H1 (cell line): ENCODE data around the gene PEX14. TPM values are rescaled to one million over a fixed set of nuclear protein-coding genes. Genes with fewer than 3 reads are reported as not detected.

Source experiments
- CBX5 ChIP-seq: fragments of 300-800, 300-1000 bp; sonication (generic); IDR thresholded peaks from 2 replicates; pipeline ENCODE4 v1.7.1; 2016; ENCODE audit warnings: antibody characterized with exemption, low read length, low read depth
- HDAC6 ChIP-seq: IDR thresholded peaks from one replicate; pipeline ENCODE4 v1.7.1; 2012; ENCODE audit warnings: low read depth, mild to moderate bottlenecking, inconsistent platforms, low read length, moderate library complexity
- PHF8 ChIP-seq: fragments of 200-600 bp; sonication (generic); conservative IDR thresholded peaks from 2 replicates; pipeline ENCODE4 v1.7.1; 2012; ENCODE audit warnings: low read depth, mild to moderate bottlenecking, inconsistent platforms, low read length, moderate library complexity
- SP2 ChIP-seq: IDR thresholded peaks from 2 replicates; pipeline ENCODE4 v1.6.1; 2012; ENCODE audit warnings: mild to moderate bottlenecking, low read length, inconsistent platforms
- polyA plus RNA-seq, 7 experiments: library from polyadenylated mRNA; depleted of rRNA in 3 of 7; stranded (reverse) in 5 of 7; unstranded in 2 of 7; fragments of >200 nt in 5 of 7; fragments of 200-250 nt in 2 of 7; gene quantifications; 1 replicate in 5 of 7; 2 replicates in 1 of 7; 4 replicates in 1 of 7; pipeline versions ENCODE4 v1.2.1 to v1.2.3, GENCODE V29; 2011 to 2013; ENCODE audit warnings: missing spikeins in 2 of 7, mixed read lengths in 2 of 7
- total RNA-seq: library from RNA; stranded (reverse); fragmentation: NEBNext Ultra II Directional; extraction: Animal tissue kit (Norgen Biotek cat#: 25700); gene quantifications from 2 replicates; pipeline ENCODE4 v1.2.1, GENCODE V29; 2021
- TF ChIP-seq, protein P1 (sequence below): fragments of 300-600 bp; sonication (generic); IDR thresholded peaks from 2 replicates; pipeline ENCODE4 v1.7.1; 2012; ENCODE audit warnings: low read length, moderate library complexity, mild to moderate bottlenecking, inconsistent platforms; ENCODE audit not compliant: insufficient replicate concordance
- TF ChIP-seq, protein P2 (sequence below): IDR thresholded peaks from 2 replicates; pipeline ENCODE4 v1.6.1; 2012; ENCODE audit warnings: low read length, inconsistent platforms

PEX14 gene
- total and polyA plus RNA-seq, 2 of the 8 experiments (the other 6 are each of a cell fraction or from before 2014, with no cell fraction given): 13.0 to 19.8 TPM

DNA sequence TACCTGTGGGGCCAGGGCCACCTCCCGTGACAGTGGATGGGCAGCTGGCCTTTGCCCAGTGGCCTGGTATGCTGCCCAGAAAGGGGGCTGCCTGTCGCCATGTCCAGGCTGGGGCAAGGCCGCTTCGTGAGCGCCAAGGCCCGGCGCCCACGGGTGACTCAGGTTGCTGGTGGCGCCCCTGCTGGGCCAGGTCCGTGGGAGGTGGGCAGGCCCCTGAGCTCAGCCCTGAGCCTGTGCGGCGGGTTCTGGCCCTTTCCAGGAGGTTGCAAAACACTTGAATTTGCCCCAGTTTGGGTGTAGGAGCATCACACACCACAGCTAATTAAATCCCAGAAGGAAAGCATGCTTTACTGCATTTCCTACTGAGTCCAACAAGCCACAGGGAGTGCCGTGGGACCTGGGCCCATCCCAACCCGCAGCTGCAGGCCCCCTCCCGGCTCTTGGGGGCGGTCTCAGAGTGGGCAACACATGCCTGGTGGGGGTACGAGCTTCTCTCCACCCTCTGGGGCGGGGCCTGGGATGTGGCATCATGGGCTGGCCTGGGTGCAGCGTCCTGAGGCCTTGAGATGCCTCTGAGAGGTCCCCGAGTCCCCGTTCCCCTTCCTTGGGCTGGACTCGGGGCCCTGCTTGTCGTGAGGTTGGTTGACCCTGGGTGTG, 159.8 kb downstream of the PEX14 start (continued):
- TF ChIP-seq, protein P1, sequence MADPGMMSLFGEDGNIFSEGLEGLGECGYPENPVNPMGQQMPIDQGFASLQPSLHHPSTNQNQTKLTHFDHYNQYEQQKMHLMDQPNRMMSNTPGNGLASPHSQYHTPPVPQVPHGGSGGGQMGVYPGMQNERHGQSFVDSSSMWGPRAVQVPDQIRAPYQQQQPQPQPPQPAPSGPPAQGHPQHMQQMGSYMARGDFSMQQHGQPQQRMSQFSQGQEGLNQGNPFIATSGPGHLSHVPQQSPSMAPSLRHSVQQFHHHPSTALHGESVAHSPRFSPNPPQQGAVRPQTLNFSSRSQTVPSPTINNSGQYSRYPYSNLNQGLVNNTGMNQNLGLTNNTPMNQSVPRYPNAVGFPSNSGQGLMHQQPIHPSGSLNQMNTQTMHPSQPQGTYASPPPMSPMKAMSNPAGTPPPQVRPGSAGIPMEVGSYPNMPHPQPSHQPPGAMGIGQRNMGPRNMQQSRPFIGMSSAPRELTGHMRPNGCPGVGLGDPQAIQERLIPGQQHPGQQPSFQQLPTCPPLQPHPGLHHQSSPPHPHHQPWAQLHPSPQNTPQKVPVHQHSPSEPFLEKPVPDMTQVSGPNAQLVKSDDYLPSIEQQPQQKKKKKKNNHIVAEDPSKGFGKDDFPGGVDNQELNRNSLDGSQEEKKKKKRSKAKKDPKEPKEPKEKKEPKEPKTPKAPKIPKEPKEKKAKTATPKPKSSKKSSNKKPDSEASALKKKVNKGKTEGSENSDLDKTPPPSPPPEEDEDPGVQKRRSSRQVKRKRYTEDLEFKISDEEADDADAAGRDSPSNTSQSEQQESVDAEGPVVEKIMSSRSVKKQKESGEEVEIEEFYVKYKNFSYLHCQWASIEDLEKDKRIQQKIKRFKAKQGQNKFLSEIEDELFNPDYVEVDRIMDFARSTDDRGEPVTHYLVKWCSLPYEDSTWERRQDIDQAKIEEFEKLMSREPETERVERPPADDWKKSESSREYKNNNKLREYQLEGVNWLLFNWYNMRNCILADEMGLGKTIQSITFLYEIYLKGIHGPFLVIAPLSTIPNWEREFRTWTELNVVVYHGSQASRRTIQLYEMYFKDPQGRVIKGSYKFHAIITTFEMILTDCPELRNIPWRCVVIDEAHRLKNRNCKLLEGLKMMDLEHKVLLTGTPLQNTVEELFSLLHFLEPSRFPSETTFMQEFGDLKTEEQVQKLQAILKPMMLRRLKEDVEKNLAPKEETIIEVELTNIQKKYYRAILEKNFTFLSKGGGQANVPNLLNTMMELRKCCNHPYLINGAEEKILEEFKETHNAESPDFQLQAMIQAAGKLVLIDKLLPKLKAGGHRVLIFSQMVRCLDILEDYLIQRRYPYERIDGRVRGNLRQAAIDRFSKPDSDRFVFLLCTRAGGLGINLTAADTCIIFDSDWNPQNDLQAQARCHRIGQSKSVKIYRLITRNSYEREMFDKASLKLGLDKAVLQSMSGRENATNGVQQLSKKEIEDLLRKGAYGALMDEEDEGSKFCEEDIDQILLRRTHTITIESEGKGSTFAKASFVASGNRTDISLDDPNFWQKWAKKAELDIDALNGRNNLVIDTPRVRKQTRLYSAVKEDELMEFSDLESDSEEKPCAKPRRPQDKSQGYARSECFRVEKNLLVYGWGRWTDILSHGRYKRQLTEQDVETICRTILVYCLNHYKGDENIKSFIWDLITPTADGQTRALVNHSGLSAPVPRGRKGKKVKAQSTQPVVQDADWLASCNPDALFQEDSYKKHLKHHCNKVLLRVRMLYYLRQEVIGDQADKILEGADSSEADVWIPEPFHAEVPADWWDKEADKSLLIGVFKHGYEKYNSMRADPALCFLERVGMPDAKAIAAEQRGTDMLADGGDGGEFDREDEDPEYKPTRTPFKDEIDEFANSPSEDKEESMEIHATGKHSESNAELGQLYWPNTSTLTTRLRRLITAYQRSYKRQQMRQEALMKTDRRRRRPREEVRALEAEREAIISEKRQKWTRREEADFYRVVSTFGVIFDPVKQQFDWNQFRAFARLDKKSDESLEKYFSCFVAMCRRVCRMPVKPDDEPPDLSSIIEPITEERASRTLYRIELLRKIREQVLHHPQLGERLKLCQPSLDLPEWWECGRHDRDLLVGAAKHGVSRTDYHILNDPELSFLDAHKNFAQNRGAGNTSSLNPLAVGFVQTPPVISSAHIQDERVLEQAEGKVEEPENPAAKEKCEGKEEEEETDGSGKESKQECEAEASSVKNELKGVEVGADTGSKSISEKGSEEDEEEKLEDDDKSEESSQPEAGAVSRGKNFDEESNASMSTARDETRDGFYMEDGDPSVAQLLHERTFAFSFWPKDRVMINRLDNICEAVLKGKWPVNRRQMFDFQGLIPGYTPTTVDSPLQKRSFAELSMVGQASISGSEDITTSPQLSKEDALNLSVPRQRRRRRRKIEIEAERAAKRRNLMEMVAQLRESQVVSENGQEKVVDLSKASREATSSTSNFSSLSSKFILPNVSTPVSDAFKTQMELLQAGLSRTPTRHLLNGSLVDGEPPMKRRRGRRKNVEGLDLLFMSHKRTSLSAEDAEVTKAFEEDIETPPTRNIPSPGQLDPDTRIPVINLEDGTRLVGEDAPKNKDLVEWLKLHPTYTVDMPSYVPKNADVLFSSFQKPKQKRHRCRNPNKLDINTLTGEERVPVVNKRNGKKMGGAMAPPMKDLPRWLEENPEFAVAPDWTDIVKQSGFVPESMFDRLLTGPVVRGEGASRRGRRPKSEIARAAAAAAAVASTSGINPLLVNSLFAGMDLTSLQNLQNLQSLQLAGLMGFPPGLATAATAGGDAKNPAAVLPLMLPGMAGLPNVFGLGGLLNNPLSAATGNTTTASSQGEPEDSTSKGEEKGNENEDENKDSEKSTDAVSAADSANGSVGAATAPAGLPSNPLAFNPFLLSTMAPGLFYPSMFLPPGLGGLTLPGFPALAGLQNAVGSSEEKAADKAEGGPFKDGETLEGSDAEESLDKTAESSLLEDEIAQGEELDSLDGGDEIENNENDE: no peak
- no peak for TF ChIP-seq PHF8
- TF ChIP-seq CBX5: no peak
- no peak for TF ChIP-seq HDAC6
- TF ChIP-seq, protein P2, sequence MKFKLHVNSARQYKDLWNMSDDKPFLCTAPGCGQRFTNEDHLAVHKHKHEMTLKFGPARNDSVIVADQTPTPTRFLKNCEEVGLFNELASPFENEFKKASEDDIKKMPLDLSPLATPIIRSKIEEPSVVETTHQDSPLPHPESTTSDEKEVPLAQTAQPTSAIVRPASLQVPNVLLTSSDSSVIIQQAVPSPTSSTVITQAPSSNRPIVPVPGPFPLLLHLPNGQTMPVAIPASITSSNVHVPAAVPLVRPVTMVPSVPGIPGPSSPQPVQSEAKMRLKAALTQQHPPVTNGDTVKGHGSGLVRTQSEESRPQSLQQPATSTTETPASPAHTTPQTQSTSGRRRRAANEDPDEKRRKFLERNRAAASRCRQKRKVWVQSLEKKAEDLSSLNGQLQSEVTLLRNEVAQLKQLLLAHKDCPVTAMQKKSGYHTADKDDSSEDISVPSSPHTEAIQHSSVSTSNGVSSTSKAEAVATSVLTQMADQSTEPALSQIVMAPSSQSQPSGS: no peak
- TF ChIP-seq SP2: no peak
